ENCODE measurements around the gene ADAM12.

Gene ADAM12

GRCh38 chr10:126205486-126206205 lies 182.6 kb downstream of the ADAM12 start:
- TF ChIP-seq ZC3H10 (CRISPR knock-in tag; IDR thresholded peaks at IDR 0.05) (no peak), ISL1 (CRISPR knock-in tag; IDR thresholded peaks at IDR 0.05) (peak; percentile 66; the same call in 1 of the 2 replicates)

GRCh38 chr10:126204320-126204719 lies 184.0 kb downstream of the ADAM12 start:
- TF ChIP-seq GLIS3 (CRISPR knock-in tag; IDR thresholded peaks at IDR 0.05) (no peak), ESRRG (CRISPR knock-in tag; IDR thresholded peaks at IDR 0.05) (no peak), TOX (CRISPR knock-in tag; IDR thresholded peaks at IDR 0.05; ENCODE audit: borderline replicate concordance) (no peak), POU6F1 (CRISPR knock-in tag; IDR thresholded peaks at IDR 0.05; ENCODE audit: borderline replicate concordance, low read depth) (no peak), CSDC2 (CRISPR knock-in tag; IDR thresholded peaks at IDR 0.05) (no peak), ZC3H10 (CRISPR knock-in tag; IDR thresholded peaks at IDR 0.05) (no peak), ZFP30 (CRISPR knock-in tag; IDR thresholded peaks at IDR 0.05) (no peak), CREB5 (CRISPR knock-in tag; IDR thresholded peaks at IDR 0.05; ENCODE audit: low read depth) (no peak), ZNF565 (CRISPR knock-in tag; conservative IDR thresholded peaks at IDR 0.05; ENCODE audit: low read depth) (no peak), CSRNP3 (CRISPR knock-in tag; IDR thresholded peaks at IDR 0.05) (no peak), ZNF70 (CRISPR knock-in tag; IDR thresholded peaks at IDR 0.05) (no peak), ISL1 (CRISPR knock-in tag; IDR thresholded peaks at IDR 0.05) (no peak), SNAI2 (CRISPR knock-in tag; IDR thresholded peaks at IDR 0.05) (no peak), ZNF8 (CRISPR knock-in tag; IDR thresholded peaks at IDR 0.05) (no peak), RARB (CRISPR knock-in tag; IDR thresholded peaks at IDR 0.05) (no peak), TCF4 (CRISPR knock-in tag; IDR thresholded peaks at IDR 0.05; ENCODE audit: borderline replicate concordance) (no peak)
- ATAC-seq: no peak

More at GRCh38 chr10:126205486-126206205, 182.6 kb downstream of the ADAM12 start:
- ATAC-seq: peak; percentile 25; the same call in 2 of the 3 replicates

- ATAC-seq: no peak
- no peak for TF ChIP-seq ISL1 (CRISPR knock-in tag; IDR thresholded peaks at IDR 0.05)
- no peak for TF ChIP-seq ARNTL (CRISPR knock-in tag; IDR thresholded peaks at IDR 0.05; ENCODE audit: borderline replicate concordance, low read depth)
- TF ChIP-seq ZC3H10 (CRISPR knock-in tag; IDR thresholded peaks at IDR 0.05): no peak
- TF ChIP-seq CSRNP3 (CRISPR knock-in tag; IDR thresholded peaks at IDR 0.05): no peak
- no peak for TF ChIP-seq RARB (CRISPR knock-in tag; IDR thresholded peaks at IDR 0.05)
- TF ChIP-seq POU6F1 (CRISPR knock-in tag; IDR thresholded peaks at IDR 0.05; ENCODE audit: borderline replicate concordance, low read depth): no peak
- TF ChIP-seq GLIS3 (CRISPR knock-in tag; IDR thresholded peaks at IDR 0.05): no peak
- TF ChIP-seq OSR1 (CRISPR knock-in tag; IDR thresholded peaks at IDR 0.05): no peak
- no peak for TF ChIP-seq ZFP30 (CRISPR knock-in tag; IDR thresholded peaks at IDR 0.05)
- no peak for TF ChIP-seq BACH2 (CRISPR knock-in tag; IDR thresholded peaks at IDR 0.05; ENCODE audit: borderline replicate concordance)
- TF ChIP-seq TSHZ2 (CRISPR knock-in tag; IDR thresholded peaks at IDR 0.05): no peak
- TF ChIP-seq PATZ1 (CRISPR knock-in tag; IDR thresholded peaks at IDR 0.05; ENCODE audit: borderline replicate concordance): no peak
- no peak for TF ChIP-seq TCF4 (CRISPR knock-in tag; IDR thresholded peaks at IDR 0.05; ENCODE audit: borderline replicate concordance)
- no peak for TF ChIP-seq PPARA (CRISPR knock-in tag; IDR thresholded peaks at IDR 0.05; ENCODE audit: borderline replicate concordance)
- TF ChIP-seq CREB5 (CRISPR knock-in tag; IDR thresholded peaks at IDR 0.05; ENCODE audit: low read depth): no peak
- no peak for TF ChIP-seq ZFP3 (CRISPR knock-in tag; IDR thresholded peaks at IDR 0.05)
- no peak for TF ChIP-seq TOX (CRISPR knock-in tag; IDR thresholded peaks at IDR 0.05; ENCODE audit: borderline replicate concordance)
- TF ChIP-seq ZNF70 (CRISPR knock-in tag; IDR thresholded peaks at IDR 0.05): no peak
Measured at GRCh38 chr10:126203746-126204145, 184.5 kb downstream of the ADAM12 start.
